ENCODE measurements around the gene RAB5IF.

DNA sequence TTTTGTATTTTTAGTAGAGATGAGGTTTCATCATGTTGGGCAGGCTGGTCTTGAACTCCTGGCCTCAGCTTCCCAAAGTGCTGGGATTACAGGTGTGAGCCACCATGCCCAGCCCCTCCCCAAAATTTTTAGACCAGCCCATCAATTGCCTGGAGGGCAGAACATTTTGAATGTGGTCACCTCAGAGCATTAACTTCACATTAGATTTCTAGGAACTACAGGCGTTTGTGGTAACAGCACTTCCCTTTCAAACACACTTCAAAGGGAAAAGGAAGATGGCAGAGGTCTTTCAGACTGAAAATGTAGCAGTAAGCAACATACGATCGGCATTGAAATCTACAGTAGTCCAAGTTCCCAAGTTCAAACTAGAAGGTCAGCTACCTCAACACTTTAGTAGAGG lies 52.7 kb downstream of the RAB5IF start:
- TF ChIP-seq, protein P1, sequence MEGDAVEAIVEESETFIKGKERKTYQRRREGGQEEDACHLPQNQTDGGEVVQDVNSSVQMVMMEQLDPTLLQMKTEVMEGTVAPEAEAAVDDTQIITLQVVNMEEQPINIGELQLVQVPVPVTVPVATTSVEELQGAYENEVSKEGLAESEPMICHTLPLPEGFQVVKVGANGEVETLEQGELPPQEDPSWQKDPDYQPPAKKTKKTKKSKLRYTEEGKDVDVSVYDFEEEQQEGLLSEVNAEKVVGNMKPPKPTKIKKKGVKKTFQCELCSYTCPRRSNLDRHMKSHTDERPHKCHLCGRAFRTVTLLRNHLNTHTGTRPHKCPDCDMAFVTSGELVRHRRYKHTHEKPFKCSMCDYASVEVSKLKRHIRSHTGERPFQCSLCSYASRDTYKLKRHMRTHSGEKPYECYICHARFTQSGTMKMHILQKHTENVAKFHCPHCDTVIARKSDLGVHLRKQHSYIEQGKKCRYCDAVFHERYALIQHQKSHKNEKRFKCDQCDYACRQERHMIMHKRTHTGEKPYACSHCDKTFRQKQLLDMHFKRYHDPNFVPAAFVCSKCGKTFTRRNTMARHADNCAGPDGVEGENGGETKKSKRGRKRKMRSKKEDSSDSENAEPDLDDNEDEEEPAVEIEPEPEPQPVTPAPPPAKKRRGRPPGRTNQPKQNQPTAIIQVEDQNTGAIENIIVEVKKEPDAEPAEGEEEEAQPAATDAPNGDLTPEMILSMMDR (IDR thresholded peaks at IDR 0.05), result no peak
- no peak for TF ChIP-seq EZH2 (IDR thresholded peaks at IDR 0.05; ENCODE audit: borderline replicate concordance, insufficient read depth, low read depth, low read length, poor library complexity, severe bottlenecking)
